ENCODE measurements around the gene ZFP36.

Gene ZFP36

DNA sequence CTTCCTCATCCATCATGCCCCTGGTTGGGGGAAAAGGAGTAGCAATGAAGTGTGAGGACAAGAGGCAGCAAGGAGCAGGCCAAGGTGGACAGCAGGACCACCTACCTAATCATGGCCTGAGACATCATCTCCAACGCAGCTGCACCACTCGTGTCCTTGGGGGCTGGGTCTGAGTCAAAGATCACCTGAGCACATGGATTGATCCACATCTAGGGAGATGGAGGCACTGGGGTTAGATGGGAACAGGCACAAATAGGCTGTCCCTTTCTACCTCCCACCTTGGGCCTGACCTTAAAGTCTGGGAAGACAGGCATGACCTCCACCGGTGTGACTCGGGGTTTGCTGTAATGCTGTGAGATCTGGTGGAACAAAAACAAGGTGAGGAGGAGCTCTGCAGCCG lies 18.0 kb upstream of the ZFP36 start:
- no peaks in the 10 kb centered on the region for H3K27me3 ChIP-seq
- TF ChIP-seq CTCF (IDR thresholded peaks at IDR 0.05), result no peak
- H3K4me1 ChIP-seq (ENCODE audit: control insufficient read depth in 1 of 2, insufficient read depth in 1 of 2, low read depth in 1 of 2, low read length in 1 of 2), result peaks cover 21 to 27% of the 10 kb centered on the region in 2 experiments
- no peaks in the 10 kb centered on the region for H3K9me3 ChIP-seq
- H3K36me3 ChIP-seq, result peaks cover 67% of the 10 kb centered on the region
- no peak overlapping the region for H3K4me3 ChIP-seq (ENCODE audit: low read depth in 1 of 2, low read length in 1 of 2)
- no peak overlapping the region for H3K27ac ChIP-seq

- no peak for TF ChIP-seq CTCF (IDR thresholded peaks at IDR 0.05)
- peaks cover 21 to 27% of the 10 kb centered on the region in 2 experiments for H3K4me1 ChIP-seq (ENCODE audit: control insufficient read depth in 1 of 2, insufficient read depth in 1 of 2, low read depth in 1 of 2, low read length in 1 of 2)
- H3K4me3 ChIP-seq (ENCODE audit: low read depth in 1 of 2, low read length in 1 of 2), result peak overlapping the region; percentile 93 to 99
- peak overlapping the region; percentile 96 for H3K27ac ChIP-seq
- no peaks in the 10 kb centered on the region for H3K27me3 ChIP-seq
- peaks cover 64% of the 10 kb centered on the region for H3K36me3 ChIP-seq
- no peaks in the 10 kb centered on the region for H3K9me3 ChIP-seq
These were observed 16.8 kb upstream of the ZFP36 start for GRCh38 chr19:39389631-39390414.

DNA sequence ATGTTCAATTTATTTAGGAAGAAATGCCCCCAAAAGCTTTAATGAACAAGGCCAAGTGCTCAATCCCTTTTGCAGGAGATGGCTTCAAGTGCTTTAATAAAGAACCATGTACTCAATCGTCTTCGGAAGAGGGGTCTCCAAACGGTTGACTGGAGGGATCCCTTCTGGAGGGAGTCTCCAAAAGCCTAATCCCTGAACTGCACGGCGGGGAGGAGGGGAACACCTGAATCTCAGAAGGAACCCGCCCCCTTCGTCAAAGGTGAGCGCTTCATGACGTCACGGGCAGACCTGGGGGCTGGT lies 16.2 kb upstream of the ZFP36 start:
- Histone ChIP-seq H3K27ac (peak overlapping the region; percentile 96), H3K27me3 (no peaks in the 10 kb centered on the region), H3K36me3 (peaks cover 64% of the 10 kb centered on the region), H3K4me3 (ENCODE audit: low read depth in 1 of 2, low read length in 1 of 2) (peak overlapping the region; percentile 93 to 99), H3K9me3 (no peaks in the 10 kb centered on the region), H3K4me1 (ENCODE audit: control insufficient read depth in 1 of 2, insufficient read depth in 1 of 2, low read depth in 1 of 2, low read length in 1 of 2) (peaks cover 21 to 27% of the 10 kb centered on the region in 2 experiments)
- TF ChIP-seq CTCF (IDR thresholded peaks at IDR 0.05), result no peak

GRCh38 chr19:39390751-39391437 lies 15.8 kb upstream of the ZFP36 start, which contains the start of the genes MED29 and PAF1:
MED29 (plus strand) TSS chr19:39391378; CDS start chr19:39391423, 45 bp downstream.
PAF1 (minus strand) TSS chr19:39391106; CDS start chr19:39390864, 242 bp downstream.
- H3K36me3 ChIP-seq, result peaks cover 61% of the 10 kb centered on the region
- peak within 1 kb of the TSS; percentile 96 for H3K27ac ChIP-seq
- H3K27me3 ChIP-seq, result no peaks in the 10 kb centered on the region
- peaks cover 21 to 27% of the 10 kb centered on the region in 2 experiments for H3K4me1 ChIP-seq (ENCODE audit: control insufficient read depth in 1 of 2, insufficient read depth in 1 of 2, low read depth in 1 of 2, low read length in 1 of 2)
- peak within 1 kb of the TSS; percentile 93 to 99 for H3K4me3 ChIP-seq (ENCODE audit: low read depth in 1 of 2, low read length in 1 of 2)
- TF ChIP-seq CTCF (IDR thresholded peaks at IDR 0.05), result peak; percentile 56
- no peaks in the 10 kb centered on the region for H3K9me3 ChIP-seq

DNA sequence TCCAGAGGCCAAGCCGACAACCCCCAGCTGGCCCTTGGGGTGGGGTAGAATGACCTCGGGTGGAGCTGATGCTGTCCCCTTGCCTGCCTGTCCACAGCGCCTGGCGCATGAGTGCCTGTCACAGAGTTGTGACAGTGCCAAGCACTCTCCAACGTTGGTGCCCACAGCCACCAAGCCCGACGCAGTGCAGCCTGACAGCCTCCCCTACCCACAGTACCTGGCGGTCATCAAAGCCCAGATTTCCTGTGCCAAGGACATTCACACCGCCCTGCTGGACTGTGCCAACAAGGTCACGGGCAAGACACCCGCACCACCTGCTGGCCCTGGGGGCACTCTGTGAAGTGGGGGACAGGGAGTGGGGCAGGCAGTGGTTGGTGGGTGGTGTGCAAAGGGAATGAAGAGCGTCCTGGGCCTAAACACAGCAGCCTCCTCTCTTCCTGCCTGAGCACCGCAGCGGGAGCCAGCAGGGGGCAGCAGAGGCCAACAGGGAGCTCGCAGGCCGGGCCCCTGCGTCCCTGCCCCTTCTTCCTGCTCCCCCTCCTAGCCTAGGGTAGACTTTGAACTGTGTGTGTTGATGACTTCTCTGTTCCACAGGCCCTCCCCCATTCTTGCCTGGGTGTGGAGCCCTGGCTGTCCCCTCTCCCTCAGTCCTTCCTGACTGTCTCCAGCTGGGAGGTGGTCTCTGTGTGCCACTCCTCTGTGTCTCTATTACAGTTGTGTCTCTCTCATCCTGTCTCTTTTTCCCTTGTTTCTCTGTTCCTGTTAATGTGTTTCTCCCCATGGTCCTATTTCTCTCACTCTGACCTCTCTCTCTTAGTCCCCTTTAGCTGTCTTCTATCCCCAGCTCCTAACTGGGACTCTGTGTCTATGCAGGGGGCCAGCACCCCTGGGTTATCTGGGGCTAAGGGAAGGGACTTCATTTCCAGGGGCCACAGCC lies 9.0 kb upstream of the ZFP36 start:
- H3K27ac ChIP-seq, result peak overlapping the region; percentile 98
- H3K9me3 ChIP-seq, result no peaks in the 10 kb centered on the region
- peak; percentile 98 for TF ChIP-seq CTCF (IDR thresholded peaks at IDR 0.05)
- peak overlapping the region; percentile 67 to 74 for H3K4me3 ChIP-seq (ENCODE audit: low read depth in 1 of 2, low read length in 1 of 2)
- H3K4me1 ChIP-seq (ENCODE audit: control insufficient read depth in 1 of 2, insufficient read depth in 1 of 2, low read depth in 1 of 2, low read length in 1 of 2), result peaks cover 56 to 57% of the 10 kb centered on the region in 2 experiments
- no peaks in the 10 kb centered on the region for H3K27me3 ChIP-seq
- peaks cover 27% of the 10 kb centered on the region for H3K36me3 ChIP-seq

All from neutrophil (primary cell).